IMR-90 (cell line): ENCODE results near the gene NUDT19. TPM values are rescaled to one million over a fixed set of nuclear protein-coding genes. Genes with fewer than 3 reads are reported as not detected.

ENCODE experiments used
- ATAC-seq: fragments of 200-7000 bp; cut with Tn5 transposase; 2 replicates; pipeline ENCODE4 v1.9.1; 2020; ENCODE audit warnings: low read depth, mild to moderate bottlenecking, moderate library complexity
- BruUV-seq: library from RNA; stranded (reverse); fragments of 400-500 nt; replicated peaks from 2 replicates; lab custom pipeline; 2021; lab: Mats Ljungman, UMichigan
- CTCF ChIA-PET: fragments of 300-600 bp; formaldehyde crosslinking; extraction: SDS; loops from one replicate; lab custom pipeline; 2021; ENCODE audit warnings: antibody characterized with exemption; lab: Yijun Ruan, JAX
- POLR2A ChIA-PET: fragments of 300-600 bp; sonication (Branson Sonifier 250); formaldehyde crosslinking; loops from one replicate; lab custom pipeline; 2022; ENCODE audit warnings: antibody characterized with exemption; ENCODE audit not compliant: unreplicated experiment; lab: Charles Lee
- DNase-seq: peaks from one replicate; pipeline ENCODE4 v3.0.0; 2013
- H2AFZ ChIP-seq: replicated peaks from 2 replicates; pipeline ENCODE3; 2013; ENCODE audit warnings: low read length, mild to moderate bottlenecking; ENCODE audit not compliant: poor library complexity
- H2AK5ac ChIP-seq: 2 replicates; pipeline ENCODE4 v1.6.1; 2013; ENCODE audit warnings: low read depth, low read length, inconsistent platforms
- H2AK9ac ChIP-seq: replicated peaks from 2 replicates; pipeline ENCODE3; 2013; ENCODE audit warnings: mild to moderate bottlenecking, low read depth, low read length, moderate library complexity; ENCODE audit not compliant: poor library complexity
- H2BK120ac ChIP-seq: 2 replicates; pipeline ENCODE4 v1.6.1; 2013; ENCODE audit warnings: low read depth, low read length, inconsistent platforms
- H2BK15ac ChIP-seq: 3 replicates; pipeline ENCODE4 v1.6.1; 2013; ENCODE audit warnings: low read depth, low read length, inconsistent platforms
- H2BK20ac ChIP-seq: 2 replicates; pipeline ENCODE4 v1.6.1; 2013; ENCODE audit warnings: low read depth, mild to moderate bottlenecking, inconsistent platforms, low read length, moderate library complexity
- H2BK5ac ChIP-seq: 2 replicates; pipeline ENCODE4 v1.6.1; 2013; ENCODE audit warnings: mild to moderate bottlenecking, low read depth, low read length, inconsistent platforms; ENCODE audit not compliant: poor library complexity, severe bottlenecking
- H3K14ac ChIP-seq: replicated peaks from 2 replicates; pipeline ENCODE4 v1.6.1; 2013; ENCODE audit warnings: low read depth, low read length, inconsistent platforms
- H3K18ac ChIP-seq: 2 replicates; pipeline ENCODE4 v1.6.1; 2013; ENCODE audit warnings: low read depth, low read length, control low read depth
- H3K23ac ChIP-seq: 2 replicates; pipeline ENCODE4 v1.6.1; 2013; ENCODE audit warnings: low read depth, low read length, inconsistent platforms
- H3K27ac ChIP-seq: 2 replicates; pipeline ENCODE4 v1.5.1; 2013; ENCODE audit warnings: mild to moderate bottlenecking, control low read depth, low read length; ENCODE audit not compliant: insufficient read depth
- H3K27me3 ChIP-seq: 2 replicates; pipeline ENCODE4 v1.6.1; 2013; ENCODE audit warnings: low read length; ENCODE audit not compliant: control insufficient read depth, insufficient read depth
- H3K36me3 ChIP-seq: 2 replicates; pipeline ENCODE4 v1.6.1; 2013; ENCODE audit warnings: low read length, mixed read lengths; ENCODE audit not compliant: control insufficient read depth, insufficient read depth
- H3K4ac ChIP-seq: 2 replicates; pipeline ENCODE4 v1.6.1; 2013; ENCODE audit warnings: low read depth, low read length, inconsistent platforms
- H3K4me1 ChIP-seq: 2 replicates; pipeline ENCODE4 v1.6.1; 2013; ENCODE audit warnings: low read length, mixed read lengths; ENCODE audit not compliant: control insufficient read depth, insufficient read depth
- H3K4me2 ChIP-seq: 2 replicates; pipeline ENCODE4 v1.6.1; 2013; ENCODE audit warnings: low read depth, mild to moderate bottlenecking, control low read depth, low read length, moderate library complexity
- H3K4me3 ChIP-seq: 2 replicates; pipeline ENCODE4 v1.5.1; 2013; ENCODE audit warnings: low read depth, mild to moderate bottlenecking, control low read depth, low read length, moderate library complexity; ENCODE audit not compliant: insufficient read depth
- H3K56ac ChIP-seq: 2 replicates; pipeline ENCODE4 v1.6.1; 2013; ENCODE audit warnings: low read length, inconsistent platforms; ENCODE audit not compliant: insufficient read depth; ENCODE audit errors: extremely low read depth
- H3K79me1 ChIP-seq, 2 experiments: 2 replicates each; pipeline ENCODE4 v1.6.1; 2013; ENCODE audit warnings: low read length in 2 of 2, inconsistent platforms in 1 of 2, low read depth in 1 of 2
- H3K9ac ChIP-seq: 2 replicates; pipeline ENCODE4 v1.6.1; 2013; ENCODE audit warnings: low read depth, low read length, control low read depth
- H3K9me1 ChIP-seq: 2 replicates; pipeline ENCODE4 v1.6.1; 2013; ENCODE audit warnings: low read length, inconsistent platforms; ENCODE audit not compliant: insufficient read depth
- H3K9me3 ChIP-seq: 2 replicates; pipeline ENCODE4 v1.6.1; 2013; ENCODE audit warnings: low read length; ENCODE audit not compliant: control insufficient read depth, insufficient read depth
- H4K20me1 ChIP-seq: 2 replicates; pipeline ENCODE4 v1.6.1; 2013; ENCODE audit warnings: low read length, inconsistent platforms; ENCODE audit not compliant: insufficient read depth
- H4K5ac ChIP-seq: 2 replicates; pipeline ENCODE4 v1.6.1; 2013; ENCODE audit warnings: mild to moderate bottlenecking, low read depth, low read length, control low read depth
- H4K8ac ChIP-seq, 2 experiments: 2 replicates each; pipeline ENCODE4 v1.6.1; 2013; ENCODE audit warnings: low read depth in 2 of 2, low read length in 2 of 2, control low read depth in 1 of 2, inconsistent platforms in 1 of 2
- H4K91ac ChIP-seq: 2 replicates; pipeline ENCODE4 v1.6.1; 2013; ENCODE audit warnings: low read depth, low read length, inconsistent platforms; ENCODE audit not compliant: insufficient read depth
- BHLHE40 ChIP-seq: fragments of 150-350 bp; IDR thresholded peaks from 2 replicates; pipeline ENCODE4 v1.6.1; 2016; ENCODE audit warnings: mild to moderate bottlenecking, low read depth, low read length
- CEBPB ChIP-seq: IDR thresholded peaks from 2 replicates; pipeline ENCODE4 v1.6.1; 2012; ENCODE audit warnings: low read depth, low read length, improper control_type of control experiment
- CHD1 ChIP-seq: IDR thresholded peaks from 2 replicates; pipeline ENCODE4 v1.6.1; 2012; ENCODE audit warnings: low read depth, low read length, improper control_type of control experiment
- FOS ChIP-seq: fragments of 150-350 bp; IDR thresholded peaks from 2 replicates; pipeline ENCODE4 v1.6.1; 2016; ENCODE audit warnings: low read depth, low read length
- MAFK ChIP-seq: IDR thresholded peaks from 2 replicates; pipeline ENCODE4 v1.6.1; 2012; ENCODE audit warnings: low read depth, low read length, improper control_type of control experiment
- MAZ ChIP-seq: IDR thresholded peaks from 2 replicates; pipeline ENCODE4 v1.6.1; 2012; ENCODE audit warnings: low read depth, mild to moderate bottlenecking, low read length, improper control_type of control experiment, moderate library complexity, borderline replicate concordance
- MXI1 ChIP-seq: IDR thresholded peaks from 2 replicates; pipeline ENCODE4 v1.6.1; 2012; ENCODE audit warnings: low read depth, mild to moderate bottlenecking, low read length, moderate library complexity, borderline replicate concordance
- NFE2L2 ChIP-seq: fragments of 150-350 bp; IDR thresholded peaks from 2 replicates; pipeline ENCODE4 v1.6.1; 2016; ENCODE audit warnings: low read depth, mild to moderate bottlenecking, low read length
- POLR2A ChIP-seq: IDR thresholded peaks from 2 replicates; pipeline ENCODE4 v1.6.1; 2012; ENCODE audit warnings: mild to moderate bottlenecking, low read depth, low read length
- RAD21 ChIP-seq: IDR thresholded peaks from 2 replicates; pipeline ENCODE4 v1.6.1; 2012; ENCODE audit warnings: low read length, improper control_type of control experiment
- RCOR1 ChIP-seq: IDR thresholded peaks from 2 replicates; pipeline ENCODE4 v1.6.1; 2012; ENCODE audit warnings: mild to moderate bottlenecking, low read length, improper control_type of control experiment; ENCODE audit not compliant: insufficient replicate concordance
- RFX5 ChIP-seq: IDR thresholded peaks from 2 replicates; pipeline ENCODE4 v1.8.0; 2012; ENCODE audit warnings: low read depth, mild to moderate bottlenecking, low read length, moderate library complexity
- SMC3 ChIP-seq: fragments of 150-350 bp; IDR thresholded peaks from 2 replicates; pipeline ENCODE4 v1.6.1; 2016; ENCODE audit warnings: low read depth, mild to moderate bottlenecking, antibody characterized with exemption, low read length, moderate library complexity
- WGBS, 2 experiments: methylation state at CpG; one replicate each; pipeline versions ENCODE4 v1.1.5 to v1.1.7; 2013; ENCODE audit warnings: missing lambda C conversion rate in 2 of 2; ENCODE audit not compliant: insufficient read length in 1 of 2; ENCODE audit errors: extremely low coverage in 2 of 2; 5-methylcytosine and 5-hydroxymethylcytosine counted together
- dilution Hi-C: fragments of 300-500 bp; cut with HindIII; formaldehyde crosslinking; loops from one replicate; pipeline ENCODE4 v1.14.3; 2018; ENCODE audit warnings: low sequenced_read_pairs; ENCODE audit not compliant: unreplicated experiment
- in situ Hi-C: fragments of 300-500 bp; cut with MboI; formaldehyde crosslinking; loops from 3 replicates; pipeline ENCODE4 v1.14.3; 2019; ENCODE audit warnings: low sequenced_read_pairs, inconsistent platforms, mixed read lengths
- intact Hi-C: fragments of 100-400 bp; cut with micrococcal nuclease; formaldehyde crosslinking; loops from 2 replicates; pipeline ENCODE4 v1.10.0; 2022
- polyA plus RNA-seq, 3 experiments: library from polyadenylated mRNA; depleted of rRNA; stranded (reverse); fragments of >200 nt; gene quantifications; 2 replicates each; pipeline ENCODE4 v1.2.3, GENCODE V29; 2012; ENCODE audit warnings: low replicate concordance in 1 of 3
- total RNA-seq: library from RNA; depleted of rRNA; stranded (reverse); fragments of >200 nt; gene quantifications from 2 replicates; pipeline ENCODE4 v1.2.3, GENCODE V29; 2012
- TF ChIP-seq, protein P1 (sequence below): fragments of 150-350 bp; IDR thresholded peaks from 2 replicates; pipeline ENCODE4 v1.6.1; 2017; ENCODE audit warnings: mild to moderate bottlenecking, antibody characterized with exemption, low read length, low read depth
- TF ChIP-seq, protein P2 (sequence below): fragments of 150-350 bp; IDR thresholded peaks from 2 replicates; pipeline ENCODE4 v1.6.1; 2016; ENCODE audit warnings: low read depth, mild to moderate bottlenecking, low read length, moderate library complexity, borderline replicate concordance
- TF ChIP-seq, protein P3 (sequence below): conservative IDR thresholded peaks from 2 replicates; pipeline ENCODE4 v1.5.1; 2012; ENCODE audit warnings: mild to moderate bottlenecking, low read depth, low read length, improper control_type of control experiment

NUDT19 gene
- total and polyA plus RNA-seq, 2 of the 4 experiments (the other 2 are of a cell fraction) = 4.1 to 4.5 TPM

DNA sequence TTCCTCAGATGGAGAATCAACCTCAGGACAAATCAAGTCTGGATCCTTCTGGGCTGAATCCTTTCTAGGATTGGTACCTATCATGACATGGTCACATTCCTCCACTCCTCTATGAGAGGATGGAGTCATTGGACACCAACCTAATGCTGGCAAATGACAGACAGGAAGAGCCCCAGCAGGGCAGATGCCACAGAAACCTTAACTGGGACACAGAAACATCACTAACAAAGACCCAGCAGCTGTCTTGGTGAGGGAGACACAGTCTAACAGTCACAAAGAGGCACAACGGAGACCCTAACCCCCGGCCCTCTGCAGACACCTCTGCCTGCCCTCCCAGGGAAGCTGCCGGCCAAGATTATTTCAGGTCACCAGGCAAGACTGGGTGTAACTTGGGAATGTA is 18.8 kb upstream of the NUDT19 start:
- no peak overlapping the region for H3K27ac ChIP-seq
- H3K9ac ChIP-seq = no peak overlapping the region
- H3K23ac ChIP-seq = peak overlapping the region; percentile 52; the same call in 1 of the 2 replicates
- in situ Hi-C loops = no loop called here
- DNase-seq = no peak
- no peak overlapping the region for H2BK5ac ChIP-seq
- H4K20me1 ChIP-seq = peaks cover 54% of the 10 kb centered on the region
- H3K18ac ChIP-seq = no peak overlapping the region
- H3K4me1 ChIP-seq = peaks cover 11% of the 10 kb centered on the region; the same call in 1 of the 2 replicates
- H3K27me3 ChIP-seq = peaks cover 22% of the 10 kb centered on the region
- no peaks in the 10 kb centered on the region for H3K36me3 ChIP-seq
- peaks cover 14% of the 10 kb centered on the region for H3K9me1 ChIP-seq
- no peak overlapping the region for H4K8ac ChIP-seq
- POLR2A ChIA-PET = no interaction called here
- intact Hi-C loops = loop anchor here (5.0 kb wide), 1 partner anchor 244 kb away; no protein-coding TSS in a partner anchor
- CTCF ChIA-PET = no interaction called here
- H2AK5ac ChIP-seq = no peak overlapping the region
- H3K56ac ChIP-seq = no peak overlapping the region
- no peak overlapping the region for H2AFZ ChIP-seq
- H3K4ac ChIP-seq = no peak overlapping the region
- TF ChIP-seq MAFK (no peak), POLR2A (no peak), BHLHE40 (no peak), RFX5 (no peak), FOS (no peak), MXI1 (no peak), RCOR1 (no peak), MAZ (no peak), CEBPB (no peak), NFE2L2 (no peak), CHD1 (no peak), SMC3 (no peak), RAD21 (no peak)
- TF ChIP-seq, protein P1, sequence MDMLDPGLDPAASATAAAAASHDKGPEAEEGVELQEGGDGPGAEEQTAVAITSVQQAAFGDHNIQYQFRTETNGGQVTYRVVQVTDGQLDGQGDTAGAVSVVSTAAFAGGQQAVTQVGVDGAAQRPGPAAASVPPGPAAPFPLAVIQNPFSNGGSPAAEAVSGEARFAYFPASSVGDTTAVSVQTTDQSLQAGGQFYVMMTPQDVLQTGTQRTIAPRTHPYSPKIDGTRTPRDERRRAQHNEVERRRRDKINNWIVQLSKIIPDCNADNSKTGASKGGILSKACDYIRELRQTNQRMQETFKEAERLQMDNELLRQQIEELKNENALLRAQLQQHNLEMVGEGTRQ = no peak
- TF ChIP-seq, protein P2, sequence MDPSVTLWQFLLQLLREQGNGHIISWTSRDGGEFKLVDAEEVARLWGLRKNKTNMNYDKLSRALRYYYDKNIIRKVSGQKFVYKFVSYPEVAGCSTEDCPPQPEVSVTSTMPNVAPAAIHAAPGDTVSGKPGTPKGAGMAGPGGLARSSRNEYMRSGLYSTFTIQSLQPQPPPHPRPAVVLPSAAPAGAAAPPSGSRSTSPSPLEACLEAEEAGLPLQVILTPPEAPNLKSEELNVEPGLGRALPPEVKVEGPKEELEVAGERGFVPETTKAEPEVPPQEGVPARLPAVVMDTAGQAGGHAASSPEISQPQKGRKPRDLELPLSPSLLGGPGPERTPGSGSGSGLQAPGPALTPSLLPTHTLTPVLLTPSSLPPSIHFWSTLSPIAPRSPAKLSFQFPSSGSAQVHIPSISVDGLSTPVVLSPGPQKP = no peak
- TF ChIP-seq, protein P3, sequence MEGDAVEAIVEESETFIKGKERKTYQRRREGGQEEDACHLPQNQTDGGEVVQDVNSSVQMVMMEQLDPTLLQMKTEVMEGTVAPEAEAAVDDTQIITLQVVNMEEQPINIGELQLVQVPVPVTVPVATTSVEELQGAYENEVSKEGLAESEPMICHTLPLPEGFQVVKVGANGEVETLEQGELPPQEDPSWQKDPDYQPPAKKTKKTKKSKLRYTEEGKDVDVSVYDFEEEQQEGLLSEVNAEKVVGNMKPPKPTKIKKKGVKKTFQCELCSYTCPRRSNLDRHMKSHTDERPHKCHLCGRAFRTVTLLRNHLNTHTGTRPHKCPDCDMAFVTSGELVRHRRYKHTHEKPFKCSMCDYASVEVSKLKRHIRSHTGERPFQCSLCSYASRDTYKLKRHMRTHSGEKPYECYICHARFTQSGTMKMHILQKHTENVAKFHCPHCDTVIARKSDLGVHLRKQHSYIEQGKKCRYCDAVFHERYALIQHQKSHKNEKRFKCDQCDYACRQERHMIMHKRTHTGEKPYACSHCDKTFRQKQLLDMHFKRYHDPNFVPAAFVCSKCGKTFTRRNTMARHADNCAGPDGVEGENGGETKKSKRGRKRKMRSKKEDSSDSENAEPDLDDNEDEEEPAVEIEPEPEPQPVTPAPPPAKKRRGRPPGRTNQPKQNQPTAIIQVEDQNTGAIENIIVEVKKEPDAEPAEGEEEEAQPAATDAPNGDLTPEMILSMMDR = no peak
- WGBS, 2 experiments = no CpG with 5 or more reads among the region's 3 CpGs
- H3K79me1 ChIP-seq = peaks cover 32 to 59% of the 10 kb centered on the region in 2 experiments
- no peak overlapping the region for H2BK120ac ChIP-seq
- ATAC-seq = no peak
- H3K14ac ChIP-seq = no peak overlapping the region
- no peak overlapping the region for H2BK15ac ChIP-seq
- no peak overlapping the region for H4K91ac ChIP-seq
- H2BK20ac ChIP-seq = no peak overlapping the region
- no peak overlapping the region for H4K5ac ChIP-seq
- dilution Hi-C loops = no loop called here
- no peak overlapping the region for H3K4me3 ChIP-seq
- peak overlapping the region; percentile 25 for H2AK9ac ChIP-seq
- no TSS peak for BruUV-seq
- no peak overlapping the region for H3K4me2 ChIP-seq
- no peaks in the 10 kb centered on the region for H3K9me3 ChIP-seq
